ENCODE data around the gene PAEP. TPM values are rescaled to one million over a fixed set of nuclear protein-coding genes. Genes with fewer than 3 reads are reported as not detected.

The PAEP gene
- total RNA-seq, 1 donor from 2014 or later = not detected

GRCh38 chr9:135591506-135592330 is 30.2 kb downstream of the PAEP start:
- intact Hi-C loops (cut with micrococcal nuclease) = no loop called here

GRCh38 chr9:135592331-135592590 is 30.7 kb downstream of the PAEP start:
- intact Hi-C loops (cut with micrococcal nuclease) = no loop called here

GRCh38 chr9:135592625-135593024 is 31.1 kb downstream of the PAEP start:
- intact Hi-C loops (cut with micrococcal nuclease) = no loop called here

GRCh38 chr9:135596211-135596610 is 34.7 kb downstream of the PAEP start:
- intact Hi-C loops (cut with micrococcal nuclease) = no loop called here

GRCh38 chr9:135600296-135600817 is 38.8 kb downstream of the PAEP start:
- intact Hi-C loops (cut with micrococcal nuclease) = no loop called here

- intact Hi-C loops (cut with micrococcal nuclease) = no loop called here
Measured at GRCh38 chr9:135601988-135602387, 40.4 kb downstream of the PAEP start.

- intact Hi-C loops (cut with micrococcal nuclease) = no loop called here
Measured at GRCh38 chr9:135602789-135603481, 41.4 kb downstream of the PAEP start.

- intact Hi-C loops (cut with micrococcal nuclease) = no loop called here
Measured at GRCh38 chr9:135604437-135605237, 43.1 kb downstream of the PAEP start.

GRCh38 chr9:135605238-135605781 is 43.8 kb downstream of the PAEP start:
- intact Hi-C loops (cut with micrococcal nuclease) = no loop called here

- intact Hi-C loops (cut with micrococcal nuclease) = no loop called here
Measured at GRCh38 chr9:135606885-135607259, 45.3 kb downstream of the PAEP start.

- intact Hi-C loops (cut with micrococcal nuclease) = no loop called here
Measured at GRCh38 chr9:135607401-135608293, 46.1 kb downstream of the PAEP start.

- intact Hi-C loops (cut with micrococcal nuclease) = no loop called here
Measured at GRCh38 chr9:135608294-135608998, 46.9 kb downstream of the PAEP start.

GRCh38 chr9:135608999-135609317 is 47.4 kb downstream of the PAEP start:
- intact Hi-C loops (cut with micrococcal nuclease) = no loop called here

- intact Hi-C loops (cut with micrococcal nuclease) = no loop called here
Measured at GRCh38 chr9:135609366-135609955, 47.9 kb downstream of the PAEP start.

GRCh38 chr9:135610290-135611141 is 49.0 kb downstream of the PAEP start:
- intact Hi-C loops (cut with micrococcal nuclease) = no loop called here

- intact Hi-C loops (cut with micrococcal nuclease) = no loop called here
Measured at GRCh38 chr9:135611142-135611874, 49.8 kb downstream of the PAEP start.

- intact Hi-C loops (cut with micrococcal nuclease) = no loop called here
Measured at GRCh38 chr9:135611875-135612209, 50.3 kb downstream of the PAEP start.

- intact Hi-C loops (cut with micrococcal nuclease) = no loop called here
Measured at GRCh38 chr9:135612437-135612836, 50.9 kb downstream of the PAEP start.

All from T-helper 1 cell treated with Interleukin-12 subunit alpha and Interleukin-12 subunit beta and Interleukin-4 antibody, amounts not matched to agents 30 ng/mL and 1 ng/mL, for 36 hours (primary cell).